IPS-18a (cell line): Measurements from ENCODE around the gene CAV3.

ENCODE experiments used
- H3K27ac ChIP-seq: one replicate; pipeline ENCODE4 v1.5.1; 2013; ENCODE audit warnings: low read length
- H3K27me3 ChIP-seq: one replicate; pipeline ENCODE4 v1.6.1; 2013; ENCODE audit warnings: mild to moderate bottlenecking, low read length; ENCODE audit not compliant: control insufficient read depth, insufficient read depth
- H3K36me3 ChIP-seq: one replicate; pipeline ENCODE4 v1.6.1; 2013; ENCODE audit warnings: low read depth, low read length; ENCODE audit not compliant: control insufficient read depth
- H3K4me1 ChIP-seq: one replicate; pipeline ENCODE4 v1.6.1; 2013; ENCODE audit warnings: low read depth, low read length; ENCODE audit not compliant: control insufficient read depth
- H3K4me3 ChIP-seq: one replicate; pipeline ENCODE4 v1.5.1; 2013; ENCODE audit warnings: low read length
- H3K9ac ChIP-seq: one replicate; pipeline ENCODE4 v1.6.1; 2013; ENCODE audit warnings: mild to moderate bottlenecking, low read length, moderate library complexity
- H3K9me3 ChIP-seq: one replicate; pipeline ENCODE4 v1.6.1; 2013; ENCODE audit warnings: low read depth, low read length; ENCODE audit not compliant: control insufficient read depth

The CAV3 gene

GRCh38 chr3:8780279-8780678, 46.7 kb downstream of the CAV3 start:
- no peak overlapping the region for H3K27ac ChIP-seq
- no peaks in the 10 kb centered on the region for H3K27me3 ChIP-seq
- H3K4me1 ChIP-seq: peaks cover 7% of the 10 kb centered on the region
- H3K9me3 ChIP-seq: no peaks in the 10 kb centered on the region
- no peak overlapping the region for H3K4me3 ChIP-seq
- no peaks in the 10 kb centered on the region for H3K36me3 ChIP-seq
- no peak overlapping the region for H3K9ac ChIP-seq

DNA sequence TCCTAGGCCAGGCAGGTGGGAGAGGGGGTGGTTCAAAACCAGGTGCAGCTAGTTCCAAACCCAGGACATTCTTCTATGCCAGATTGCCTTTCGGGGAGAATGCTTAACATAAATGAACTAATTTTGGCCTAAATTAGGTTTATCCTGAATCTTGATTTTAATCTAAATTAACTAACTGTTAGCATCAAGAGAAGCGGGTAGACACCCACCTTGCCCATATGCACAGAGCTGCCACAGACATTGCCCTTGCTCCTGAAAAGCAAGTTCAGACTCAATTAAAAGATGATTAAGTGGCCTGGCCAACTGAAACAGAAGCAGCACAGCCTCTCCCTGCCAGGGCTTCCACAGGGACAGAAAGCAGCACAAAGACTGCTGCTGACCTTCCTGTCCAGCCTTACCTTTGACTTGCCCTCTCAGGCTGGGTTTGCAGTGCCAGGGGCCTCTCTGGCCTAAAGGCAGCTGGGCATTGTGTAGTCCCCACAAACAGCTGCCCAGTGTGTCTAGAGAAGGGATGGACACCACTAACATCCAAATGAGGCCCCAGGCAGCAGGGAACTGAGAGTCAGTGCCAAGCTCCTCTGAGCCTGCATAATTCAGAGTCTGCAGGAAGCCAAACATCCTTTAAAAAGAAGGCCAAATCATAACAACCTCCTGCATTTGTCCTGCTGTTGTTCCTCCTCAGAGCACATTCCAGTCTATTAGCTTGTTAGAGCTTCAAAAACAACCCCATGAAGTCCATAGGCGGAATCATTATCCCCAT, 51.3 kb downstream of the CAV3 start:
- no peaks in the 10 kb centered on the region for H3K36me3 ChIP-seq

DNA sequence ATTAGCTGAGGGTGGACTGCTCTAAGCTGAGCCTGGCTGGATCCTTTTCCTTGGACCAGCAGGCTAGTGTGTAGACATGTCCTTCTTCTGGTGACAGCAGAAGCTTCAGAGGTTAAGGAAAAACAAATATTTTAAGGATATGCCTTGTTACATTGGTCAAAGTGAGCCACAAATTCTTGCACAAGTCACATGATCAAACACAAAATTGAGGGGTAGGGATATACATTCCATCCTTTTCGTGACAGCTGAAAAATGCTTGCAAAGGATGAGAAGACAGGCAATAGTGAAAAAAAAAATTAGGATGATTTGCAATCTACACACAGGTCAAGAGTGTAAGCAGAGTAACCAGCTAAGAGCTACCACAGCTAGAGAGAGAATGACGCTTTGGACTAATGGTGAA, 56.9 kb downstream of the CAV3 start:
- no peaks in the 10 kb centered on the region for H3K9me3 ChIP-seq
- no peaks in the 10 kb centered on the region for H3K4me1 ChIP-seq
- no peak overlapping the region for H3K9ac ChIP-seq
- no peaks in the 10 kb centered on the region for H3K36me3 ChIP-seq
- no peak overlapping the region for H3K27ac ChIP-seq
- no peaks in the 10 kb centered on the region for H3K27me3 ChIP-seq
- H3K4me3 ChIP-seq: no peak overlapping the region

More for the DNA sequence above, 51.3 kb downstream of the CAV3 start:
- no peaks in the 10 kb centered on the region for H3K27me3 ChIP-seq
- H3K4me3 ChIP-seq: no peak overlapping the region
- H3K4me1 ChIP-seq: peaks cover 7% of the 10 kb centered on the region
- H3K9me3 ChIP-seq: no peaks in the 10 kb centered on the region
- no peak overlapping the region for H3K27ac ChIP-seq
- no peak overlapping the region for H3K9ac ChIP-seq

DNA sequence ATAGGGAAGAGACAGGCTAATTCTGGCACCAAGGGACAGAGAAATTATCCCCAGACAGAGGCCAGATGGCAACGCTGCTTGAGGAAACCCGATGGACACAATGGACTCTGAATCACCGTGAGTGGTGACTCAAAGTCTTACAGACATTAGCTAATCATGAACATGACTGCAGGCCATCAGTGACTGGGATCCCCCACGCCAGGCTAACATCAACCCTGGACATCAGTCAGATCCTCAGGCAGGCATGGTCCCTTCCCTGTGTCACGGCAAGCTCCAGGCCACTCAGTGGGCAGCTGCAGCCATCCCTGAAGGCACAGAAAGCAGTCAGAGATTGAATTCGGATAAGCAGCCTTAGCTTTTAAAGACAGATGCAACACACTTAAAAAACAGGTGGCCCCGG, 59.6 kb downstream of the CAV3 start:
- Histone ChIP-seq H3K4me1 (no peaks in the 10 kb centered on the region), H3K4me3 (no peak overlapping the region), H3K27me3 (no peaks in the 10 kb centered on the region), H3K27ac (no peak overlapping the region), H3K9me3 (no peaks in the 10 kb centered on the region), H3K9ac (no peak overlapping the region), H3K36me3 (no peaks in the 10 kb centered on the region)

GRCh38 chr3:8794247-8794646, 60.6 kb downstream of the CAV3 start:
- no peaks in the 10 kb centered on the region for H3K9me3 ChIP-seq
- H3K4me1 ChIP-seq: no peaks in the 10 kb centered on the region
- no peak overlapping the region for H3K4me3 ChIP-seq
- H3K36me3 ChIP-seq: no peaks in the 10 kb centered on the region
- H3K27ac ChIP-seq: no peak overlapping the region
- H3K9ac ChIP-seq: no peak overlapping the region
- no peaks in the 10 kb centered on the region for H3K27me3 ChIP-seq
